Heart right ventricle (tissue), 16 donors: Measurements from ENCODE around the gene FOXR1. TPM values are rescaled to one million over a fixed set of nuclear protein-coding genes. Genes with fewer than 3 reads are reported as not detected.

Experiments
- ATAC-seq, 8 donors: fragments of 200-7000 bp; cut with Tn5 transposase; one replicate each; pipeline ENCODE4 v1.9.1; 2020; ENCODE audit warnings: mild to moderate bottlenecking in 8 of 8, moderate library complexity in 8 of 8, moderate number of reproducible peaks in 1 of 8
- DNase-seq, 2 donors: peaks; one replicate each; pipeline ENCODE4 v3.0.0-alpha.2; 2020
- H3K27ac ChIP-seq, 10 donors: fragments of 200-600 bp; sonication (generic) in 2 of 10; one replicate each; pipeline versions ENCODE4 v1.5.0 to v1.8.0; 2020 to 2022; ENCODE audit warnings: mild to moderate bottlenecking in 3 of 10
- H3K27me3 ChIP-seq, 7 donors: fragments of 200-600 bp; one replicate each; pipeline ENCODE4 v1.8.0; 2021 to 2022; ENCODE audit warnings: mild to moderate bottlenecking in 2 of 7
- H3K36me3 ChIP-seq, 9 donors: fragments of 200-600 bp; sonication (generic) in 1 of 9; one replicate each; pipeline versions ENCODE4 v1.5.0 to v1.8.0; 2020 to 2022; ENCODE audit warnings: mild to moderate bottlenecking in 2 of 9
- H3K4me1 ChIP-seq, 9 donors: fragments of 200-600 bp; sonication (generic) in 1 of 9; one replicate each; pipeline versions ENCODE4 v1.5.0 to v1.8.0; 2020 to 2022; ENCODE audit warnings: mild to moderate bottlenecking in 4 of 9
- H3K4me3 ChIP-seq, 10 donors: fragments of 200-600 bp; sonication (generic) in 2 of 10; one replicate each; pipeline versions ENCODE4 v1.5.0 to v1.8.0; 2020 to 2022; ENCODE audit warnings: mild to moderate bottlenecking in 7 of 10, moderate library complexity in 2 of 10
- H3K9me3 ChIP-seq, 11 donors: fragments of 200-600 bp in 10 of 11; sonication (generic) in 2 of 11; one replicate each; pipeline versions ENCODE4 v1.5.0 to v1.8.0; 2013 to 2022; ENCODE audit warnings: mild to moderate bottlenecking in 2 of 11, control low read depth in 1 of 11, moderate library complexity in 1 of 11
- WGBS, 2 donors: extraction: QIAGEN DNeasy Blood & Tissue Kit; methylation state at CpG; one replicate each; pipeline ENCODE4 v1.1.7; 2013; ENCODE audit warnings: inconsistent platforms in 1 of 2; 5-methylcytosine and 5-hydroxymethylcytosine counted together
- intact Hi-C, 10 donors: fragments of 100-400 bp; cut with DNase I; formaldehyde crosslinking; loops; one replicate each; pipeline versions ENCODE4 v1.11.1 to v1.14.2; 2022
- polyA plus RNA-seq, 2 donors: library from polyadenylated mRNA; stranded (reverse); fragments of 200-250 nt; gene quantifications; one replicate each; pipeline ENCODE4 v1.2.3, GENCODE V29; 2013
- total RNA-seq, 10 donors: library from RNA; stranded (reverse); fragmentation: NEBNext Ultra II Directional in 3 of 10; extraction: Animal tissue kit (Norgen Biotek cat#: 25700) in 3 of 10; gene quantifications; one replicate each; pipeline versions ENCODE4 v1.2.1 to v1.2.4, GENCODE V29; 2021 to 2023
- TF ChIP-seq, protein P1 (sequence below), 9 donors: fragments of 200-600 bp; sonication (generic) in 2 of 9; IDR thresholded peaks; one replicate each; pipeline versions ENCODE4 v1.5.0 to v1.8.0; 2021 to 2022; ENCODE audit warnings: antibody characterized with exemption in 9 of 9, mild to moderate bottlenecking in 5 of 9, moderate library complexity in 1 of 9
- donor health status: Arrhythmogenic right ventricular cardiomyopathy.
- donor health status: ischemic (EF 13 %, LVEDD 7.1; RV severe dilation, severe dysfunction).
- donor health status: healthy with polysubstance abuse.
- donor health status: DM: no; HTN: yes; CAD: no.
- donor health status: DM: no; HTN: no; CAD: no.
- donor health status: ischemic (EF 25% LVEDD 6.9; RV normal size, moderate dysfunction).
- donor health status: ischemic (EF 25% LVEDD 5.7; RV mildly dilated, moderate dysfunction).
- donor health status: healthy.
- donor health status: DM: yes; HTN: yes; CAD: no.
- donor health status: Ischemic cardiomyopathy.
- donor health status: ischemic (EF 35%, LVEDD 5.7; RV mildly dilated, moderate dysfunction).
- donor health status: nonischemic (EF 11% LVEDD 7.7; RV severe dilation, severe dysfunction).
- donor health status: DM: yes; HTN: yes; CAD: no.
- donor health status: PGD.
- donor health status: ischemic (EF 29% LVEDD 5.4; RV normal size, mild dysfunction).
- donor health status: nonischemic (EF 23%, LVEDD 6.1; RV moderate dilation, normal function).

Gene FOXR1
- total and polyA plus RNA-seq, 12 donors = not detected

DNA sequence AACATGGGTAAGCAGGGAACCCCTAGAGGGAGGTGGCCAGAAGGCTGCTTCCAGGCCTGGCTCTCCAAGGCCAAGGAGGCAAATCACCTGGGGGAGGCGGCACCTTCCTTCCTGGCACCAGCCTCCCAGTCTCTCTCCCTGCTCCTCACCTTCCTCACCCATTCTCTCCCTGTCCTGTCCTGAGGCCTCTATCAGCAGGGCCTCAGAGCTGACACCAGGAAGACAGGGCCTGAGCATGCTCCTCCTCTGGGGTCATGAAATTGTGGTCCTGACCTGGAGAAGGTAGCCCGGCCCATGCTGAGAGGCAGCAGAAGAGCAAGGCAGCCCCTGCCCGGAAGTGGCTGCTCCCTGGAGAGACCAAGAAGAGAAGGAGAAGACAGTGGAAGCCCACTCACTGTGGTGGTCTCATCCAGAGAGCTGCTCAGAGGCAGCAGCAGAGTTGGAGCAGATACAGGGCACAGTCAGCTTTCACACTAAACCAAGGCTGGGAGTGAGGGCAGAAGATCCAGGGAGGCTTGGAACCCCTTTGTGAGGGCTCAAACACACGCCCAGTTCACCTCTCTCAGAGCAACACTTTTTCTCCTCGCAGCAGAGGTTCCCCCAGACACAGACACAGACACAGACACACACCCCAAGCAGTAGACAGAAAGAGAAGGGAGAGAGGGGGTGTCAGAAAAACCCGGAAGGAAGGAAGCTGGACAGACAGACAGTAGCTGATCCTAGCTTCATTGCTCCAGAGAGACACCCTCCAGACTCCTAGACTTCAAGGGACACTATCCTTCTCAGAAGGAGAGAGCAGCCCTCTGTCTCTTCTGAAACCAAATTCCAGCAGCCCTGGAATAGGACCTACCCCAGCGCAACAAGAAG, 47.6 kb upstream of the FOXR1 start:
- TF ChIP-seq, protein P1, sequence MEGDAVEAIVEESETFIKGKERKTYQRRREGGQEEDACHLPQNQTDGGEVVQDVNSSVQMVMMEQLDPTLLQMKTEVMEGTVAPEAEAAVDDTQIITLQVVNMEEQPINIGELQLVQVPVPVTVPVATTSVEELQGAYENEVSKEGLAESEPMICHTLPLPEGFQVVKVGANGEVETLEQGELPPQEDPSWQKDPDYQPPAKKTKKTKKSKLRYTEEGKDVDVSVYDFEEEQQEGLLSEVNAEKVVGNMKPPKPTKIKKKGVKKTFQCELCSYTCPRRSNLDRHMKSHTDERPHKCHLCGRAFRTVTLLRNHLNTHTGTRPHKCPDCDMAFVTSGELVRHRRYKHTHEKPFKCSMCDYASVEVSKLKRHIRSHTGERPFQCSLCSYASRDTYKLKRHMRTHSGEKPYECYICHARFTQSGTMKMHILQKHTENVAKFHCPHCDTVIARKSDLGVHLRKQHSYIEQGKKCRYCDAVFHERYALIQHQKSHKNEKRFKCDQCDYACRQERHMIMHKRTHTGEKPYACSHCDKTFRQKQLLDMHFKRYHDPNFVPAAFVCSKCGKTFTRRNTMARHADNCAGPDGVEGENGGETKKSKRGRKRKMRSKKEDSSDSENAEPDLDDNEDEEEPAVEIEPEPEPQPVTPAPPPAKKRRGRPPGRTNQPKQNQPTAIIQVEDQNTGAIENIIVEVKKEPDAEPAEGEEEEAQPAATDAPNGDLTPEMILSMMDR (IDR thresholded peaks at IDR 0.05) = no peak
- peak overlapping the region; percentile 79 to 98 (median 94) for H3K27ac ChIP-seq
- DNase-seq (no peak), ATAC-seq (no peak)
- peaks cover 37 to 80% (median 66%) of the 10 kb centered on the region in 9 donors for H3K4me1 ChIP-seq
- intact Hi-C loops = loop anchor here in 2 of 10 donors (2.0 kb wide), 1 partner anchor 15 kb away; no protein-coding TSS in a partner anchor
- H3K4me3 ChIP-seq = peak overlapping the region; percentile 64 to 98 (median 94)
- no peaks in the 10 kb centered on the region for H3K9me3 ChIP-seq
- H3K36me3 ChIP-seq = no peaks in the 10 kb centered on the region
- WGBS, 2 donors = 8 to 9% methylated on average over 7 of the region's 7 CpGs
- no peaks in the 10 kb centered on the region for H3K27me3 ChIP-seq

DNA sequence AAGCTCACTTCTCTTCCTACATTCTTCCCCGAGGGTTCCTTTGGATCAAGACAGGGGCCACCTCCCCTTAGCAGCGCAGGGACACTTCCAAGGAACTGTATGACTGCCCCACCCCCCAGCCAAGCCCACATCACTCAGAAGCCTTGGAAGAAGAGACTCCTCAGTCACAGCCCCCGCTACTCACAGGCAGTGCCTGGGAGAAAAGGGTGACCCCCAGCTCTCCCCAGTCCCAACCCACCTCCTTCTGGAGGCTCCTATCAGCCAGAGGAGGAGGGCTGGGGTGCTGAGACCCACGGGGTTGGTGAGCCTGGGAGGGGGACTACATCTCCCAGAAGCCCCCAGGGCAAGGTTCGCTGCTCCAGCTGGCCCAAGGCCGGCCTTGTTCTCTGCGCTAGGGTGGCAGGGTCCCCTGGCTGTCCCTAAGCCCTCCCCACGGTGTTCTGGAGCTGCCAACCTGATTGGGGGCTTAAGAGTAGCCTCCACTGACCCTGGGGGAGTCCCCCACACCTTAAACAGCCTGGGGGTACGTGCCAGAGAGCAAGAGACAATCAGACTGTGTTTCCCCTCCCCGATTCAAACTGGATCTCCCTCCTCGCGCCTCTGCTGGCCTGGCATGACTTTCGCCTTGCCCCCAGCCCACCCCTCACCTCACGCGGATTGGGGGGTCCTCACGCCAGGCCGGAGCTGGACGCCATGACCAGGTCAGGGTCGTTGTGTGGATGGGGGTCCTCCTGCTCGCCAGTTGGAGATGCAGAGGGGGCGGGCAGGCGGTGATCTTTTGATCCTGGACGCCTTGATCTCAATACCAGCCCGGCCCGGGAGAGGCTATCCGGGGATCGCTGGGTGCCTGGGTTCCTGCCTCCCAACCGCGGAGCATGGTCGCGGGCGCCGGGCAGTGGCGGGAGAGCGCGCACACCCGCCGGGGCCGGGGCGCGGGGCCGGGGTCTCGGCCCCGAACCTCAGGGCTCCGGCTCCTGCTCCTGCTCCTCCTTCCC, 46.7 kb upstream of the FOXR1 start:
- Histone ChIP-seq H3K27ac (peak overlapping the region; percentile 79 to 98 (median 94)), H3K9me3 (no peaks in the 10 kb centered on the region), H3K36me3 (no peaks in the 10 kb centered on the region), H3K27me3 (no peaks in the 10 kb centered on the region), H3K4me3 (peak overlapping the region; percentile 64 to 98 (median 94)), H3K4me1 (peaks cover 28 to 74% (median 58%) of the 10 kb centered on the region in 9 donors)
- no peak for ATAC-seq
- intact Hi-C loops = loop anchor here in 6 of 10 donors (2.0 to 5.0 kb wide), 3 partner anchors 16 to 138 kb away; partner anchors contain the start of gene DDX6 (in 3 of the 6)
- 0 to 1% methylated on average over 45 of the region's 45 CpGs for WGBS, 2 donors
- TF ChIP-seq, protein P1 (IDR thresholded peaks at IDR 0.05) = no peak
- DNase-seq = peak; percentile 56 to 69

GRCh38 chr11:118927554-118928100, 43.9 kb upstream of the FOXR1 start:
- Histone ChIP-seq H3K27ac (peak overlapping the region; percentile 94 to 100 (median 97)), H3K9me3 (no peaks in the 10 kb centered on the region), H3K4me1 (peaks cover 12 to 55% (median 38%) of the 10 kb centered on the region in 9 donors), H3K4me3 (peak overlapping the region in 9 of 10 donors; percentile 55 to 90 (median 78)), H3K27me3 (no peaks in the 10 kb centered on the region), H3K36me3 (no peaks in the 10 kb centered on the region)
- no peak for ATAC-seq
- intact Hi-C loops = loop anchor here in 6 of 10 donors (1.0 to 5.0 kb wide), 6 partner anchors 18 to 237 kb away; partner anchors contain the start of gene DDX6 (in 3 of the 6)
- TF ChIP-seq, protein P1 (IDR thresholded peaks at IDR 0.05) = no peak
- WGBS, 2 donors = 4 to 7% methylated on average over 7 of the region's 7 CpGs
- no peak for DNase-seq
